Measurements from ENCODE around the gene ITGB7. TPM values are rescaled to one million over a fixed set of nuclear protein-coding genes. Genes with fewer than 3 reads are reported as not detected.

ITGB7 gene
- total and polyA plus RNA-seq, 7 donors = 0.95 to 19.9 (median 2.9) TPM

DNA sequence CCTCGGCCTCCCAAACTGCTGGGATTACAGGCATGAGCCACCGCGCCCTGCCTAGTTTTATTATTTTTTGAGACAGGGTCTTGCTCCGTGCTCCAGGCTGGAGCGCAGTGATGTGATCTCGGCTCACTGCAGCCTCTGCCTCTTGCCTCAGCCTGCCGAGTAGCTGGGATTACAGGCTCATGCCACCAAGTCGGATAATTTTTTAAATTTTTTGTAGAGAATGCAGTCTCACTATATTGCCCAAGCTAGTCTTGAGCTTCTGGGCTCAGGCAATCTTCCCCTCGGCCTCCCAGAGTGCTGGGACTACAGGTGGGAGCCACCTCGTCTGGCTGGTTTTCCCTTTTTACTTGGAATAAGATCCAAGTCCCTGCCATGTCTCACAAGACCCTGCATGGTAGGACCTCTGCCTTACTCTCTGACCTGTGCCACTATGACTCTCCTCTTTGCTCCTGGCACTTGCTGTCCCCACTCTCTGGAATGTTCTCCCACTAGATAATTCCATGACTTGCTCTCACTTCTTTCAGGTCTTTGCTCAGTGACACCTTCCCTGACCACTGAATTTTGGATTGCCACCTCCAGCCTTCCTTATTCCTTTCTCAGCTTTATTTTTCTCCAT lies 32.7 kb upstream of the ITGB7 start:
- Histone ChIP-seq H3K27ac (no peak overlapping the region), H3K27me3 (peaks cover 0 to 11% (median 0%) of the 10 kb centered on the region in 3 donors), H3K4me1 (no peaks in the 10 kb centered on the region), H3K9me3 (no peaks in the 10 kb centered on the region), H3K36me3 (no peaks in the 10 kb centered on the region), H3K4me3 (no peak overlapping the region)
- WGBS, 2 donors = 93 to 94% methylated on average over 10 of the region's 10 CpGs
- no peak for DNase-seq
- intact Hi-C loops (cut with DNase I) = no loop called here
- no peak for TF ChIP-seq POLR2A (IDR thresholded peaks at IDR 0.05)
- no peak for TF ChIP-seq POLR2AphosphoS5 (IDR thresholded peaks at IDR 0.05)
- TF ChIP-seq CTCF (IDR thresholded peaks at IDR 0.05) = no peak
- no peak for TF ChIP-seq EP300 (IDR thresholded peaks at IDR 0.05)

DNA sequence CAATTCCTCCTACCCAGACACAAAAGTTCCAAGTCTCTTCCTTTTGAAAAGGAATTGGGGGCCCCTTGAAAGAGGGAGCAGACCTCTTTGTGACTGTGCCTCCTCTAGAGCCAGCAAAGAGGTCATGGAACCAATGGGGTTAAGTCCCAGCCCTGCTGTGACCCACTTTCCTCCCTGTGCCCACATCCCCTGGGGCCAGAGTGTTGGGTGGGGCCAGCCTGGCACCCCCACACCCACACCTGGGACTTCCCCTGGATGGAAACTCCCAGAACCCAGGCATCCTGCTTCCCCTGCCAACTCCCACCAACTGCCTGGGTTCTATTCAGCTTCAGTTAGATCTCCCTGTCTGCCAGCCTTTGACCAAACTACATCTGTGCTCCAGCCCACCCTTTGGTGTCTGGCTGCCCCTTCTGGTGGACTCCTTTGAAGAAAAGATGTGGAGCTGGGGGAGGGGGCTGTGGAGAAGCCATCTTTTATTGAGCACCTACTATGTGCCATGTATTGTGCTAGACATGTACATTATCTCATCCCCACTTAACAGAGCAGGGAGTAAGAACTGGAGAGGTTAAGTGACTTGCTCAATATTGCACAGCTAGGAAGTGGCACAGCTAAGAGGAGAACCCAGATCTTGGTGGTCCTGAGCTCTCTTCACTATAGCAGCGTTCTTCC lies 29.5 kb upstream of the ITGB7 start:
- intact Hi-C loops (cut with DNase I) = no loop called here
- no peaks in the 10 kb centered on the region for H3K27me3 ChIP-seq
- no peaks in the 10 kb centered on the region for H3K36me3 ChIP-seq
- no peak for DNase-seq
- no peaks in the 10 kb centered on the region for H3K9me3 ChIP-seq
- H3K4me3 ChIP-seq = no peak overlapping the region
- H3K4me1 ChIP-seq = peaks cover 0 to 26% (median 22%) of the 10 kb centered on the region in 4 donors
- H3K27ac ChIP-seq = no peak overlapping the region
- TF ChIP-seq POLR2AphosphoS5 (IDR thresholded peaks at IDR 0.05) (no peak), EP300 (IDR thresholded peaks at IDR 0.05) (no peak), POLR2A (IDR thresholded peaks at IDR 0.05) (no peak), CTCF (IDR thresholded peaks at IDR 0.05) (no peak)
- 84 to 96% methylated on average over 1 of the region's 1 CpG for WGBS, 2 donors

GRCh38 chr12:53235742-53236442 lies 28.8 kb upstream of the ITGB7 start:
- 77 to 86% methylated on average over 9 of the region's 9 CpGs for WGBS, 2 donors
- H3K9me3 ChIP-seq = no peaks in the 10 kb centered on the region
- peaks cover 0 to 33% (median 28%) of the 10 kb centered on the region in 4 donors for H3K4me1 ChIP-seq
- H3K27me3 ChIP-seq = no peaks in the 10 kb centered on the region
- intact Hi-C loops (cut with DNase I) = no loop called here
- no peak for DNase-seq
- no peaks in the 10 kb centered on the region for H3K36me3 ChIP-seq
- TF ChIP-seq POLR2A (IDR thresholded peaks at IDR 0.05) = no peak
- no peak for TF ChIP-seq EP300 (IDR thresholded peaks at IDR 0.05)
- TF ChIP-seq POLR2AphosphoS5 (IDR thresholded peaks at IDR 0.05) = no peak
- TF ChIP-seq CTCF (IDR thresholded peaks at IDR 0.05) = no peak
- no peak overlapping the region for H3K4me3 ChIP-seq
- H3K27ac ChIP-seq = no peak overlapping the region

DNA sequence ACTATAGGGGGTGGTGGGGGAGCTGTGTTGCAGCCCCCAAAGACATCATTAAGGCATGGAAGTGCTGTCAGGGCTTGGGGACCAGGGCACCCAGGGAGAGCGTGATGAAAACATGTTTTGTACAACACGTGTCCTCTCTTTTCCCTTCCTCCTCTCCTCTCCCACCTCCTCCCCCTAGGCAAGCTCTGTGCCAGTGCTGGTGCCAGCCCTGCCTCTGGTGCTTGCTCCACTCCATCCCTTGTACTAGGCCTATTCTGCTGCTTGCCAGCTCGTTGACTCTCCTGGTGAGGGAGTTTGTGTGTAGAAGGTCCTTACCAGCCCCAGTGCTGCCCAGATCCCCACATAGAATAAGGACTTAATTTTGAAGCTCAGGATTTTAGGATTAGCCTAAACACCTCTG lies 28.1 kb upstream of the ITGB7 start:
- Histone ChIP-seq H3K4me1 (peaks cover 0 to 40% (median 35%) of the 10 kb centered on the region in 4 donors), H3K4me3 (no peak overlapping the region), H3K27ac (peak overlapping the region in 3 of 4 donors; percentile 90 to 92 (median 90)), H3K9me3 (no peaks in the 10 kb centered on the region), H3K27me3 (no peaks in the 10 kb centered on the region), H3K36me3 (no peaks in the 10 kb centered on the region)
- DNase-seq = no peak
- TF ChIP-seq POLR2AphosphoS5 (IDR thresholded peaks at IDR 0.05) (no peak), CTCF (IDR thresholded peaks at IDR 0.05) (no peak), POLR2A (IDR thresholded peaks at IDR 0.05) (no peak), EP300 (IDR thresholded peaks at IDR 0.05) (no peak)
- 69 to 71% methylated on average over 3 of the region's 3 CpGs for WGBS, 2 donors
- intact Hi-C loops (cut with DNase I) = no loop called here

All from sigmoid colon (tissue), 7 donors.